UCSD-AML1 (cell line): ENCODE measurements around the gene AIDA.
"Not testable (repeated sequence)": the region's sequence is repeated elsewhere in the genome, so short reads cannot be mapped to it uniquely, and the experiment has no call there.

ENCODE experiments used
- DNase-seq: peaks from one replicate; lab custom pipeline; 2025; ENCODE audit not compliant: unreplicated experiment; lab: John Stamatoyannopoulos, UW

The AIDA gene

DNA sequence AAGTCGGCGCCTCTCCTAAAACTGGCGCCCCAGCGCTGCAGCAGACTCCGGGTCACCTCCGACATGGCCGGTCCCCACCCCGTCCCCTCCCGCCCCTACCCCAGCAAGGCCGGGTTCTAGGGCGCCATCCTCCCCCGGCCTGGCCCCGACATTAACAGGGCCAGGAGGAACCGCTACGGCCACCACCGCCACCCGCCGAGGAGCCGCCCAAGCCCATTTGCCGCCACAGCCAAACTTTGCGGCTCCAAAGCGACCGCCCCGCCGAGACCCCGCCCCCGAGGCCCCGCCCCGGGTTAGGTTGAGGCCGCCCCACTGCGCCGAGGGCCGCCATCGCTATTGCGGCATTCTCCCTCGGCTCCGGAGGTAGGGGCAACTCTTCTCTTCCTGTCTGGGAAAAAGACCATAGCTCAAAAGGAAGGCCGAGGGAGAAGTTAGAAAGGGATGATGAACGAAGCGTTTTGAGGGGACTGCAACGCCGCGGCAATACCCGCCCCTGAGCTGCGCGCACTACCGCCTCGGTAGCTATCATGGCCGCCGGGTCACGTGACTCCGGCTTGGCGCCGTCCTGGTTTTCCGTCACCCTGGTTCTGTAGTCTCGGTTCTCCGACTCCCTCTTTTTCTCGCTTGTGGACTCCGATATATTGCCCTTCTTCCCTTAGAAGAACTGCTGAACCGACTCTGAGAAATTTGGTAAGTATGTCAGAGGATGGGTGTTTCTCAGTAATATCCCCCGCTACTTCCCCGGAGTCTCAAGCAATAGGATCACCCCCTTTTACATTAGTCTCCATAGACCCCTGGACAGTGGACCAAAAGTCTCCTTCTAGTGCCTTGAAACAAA is at the start of gene AIDA, which contains the start of gene BROX:
Gene AIDA, minus strand, starts transcription at position 239 of the 838 bp plus-strand sequence. Its CDS starts 174 bp downstream, at position 65.
Gene BROX, plus strand, starts transcription at position 312 of the 838 bp plus-strand sequence. CDS start 3,136 bp downstream, outside the sequence.
- DNase-seq = peak; percentile 91

GRCh38 chr1:222761083-222761482 is 48.8 kb upstream of the AIDA start:
- no peak for DNase-seq

DNA sequence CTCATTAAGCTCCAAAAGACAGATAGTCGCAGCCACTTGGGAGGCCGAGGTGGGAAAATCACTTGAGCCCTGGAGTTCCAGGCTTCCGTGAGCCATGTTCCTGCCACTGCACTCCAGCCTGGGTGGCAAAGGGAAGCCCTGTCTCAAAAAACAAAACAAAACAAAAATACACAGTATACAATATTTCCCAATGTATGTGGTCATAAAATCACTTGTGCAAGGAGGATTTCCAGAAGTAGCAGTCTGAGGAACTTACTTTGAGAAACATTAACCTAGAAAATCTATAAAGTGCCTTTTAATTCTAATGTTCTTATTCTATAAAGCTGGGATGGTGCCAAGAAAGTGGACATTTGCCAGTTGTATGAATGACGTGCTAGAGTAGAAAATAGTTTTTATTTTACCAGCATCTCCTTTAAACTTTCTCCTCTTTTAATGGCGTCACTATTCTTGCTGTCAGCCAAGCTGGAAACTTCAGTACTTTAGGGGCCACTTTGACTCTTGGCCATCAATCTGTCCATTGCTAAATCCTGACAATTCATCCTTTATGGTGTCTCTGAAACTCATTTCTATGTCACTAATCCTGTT is 47.3 kb upstream of the AIDA start:
- no peak for DNase-seq

DNA sequence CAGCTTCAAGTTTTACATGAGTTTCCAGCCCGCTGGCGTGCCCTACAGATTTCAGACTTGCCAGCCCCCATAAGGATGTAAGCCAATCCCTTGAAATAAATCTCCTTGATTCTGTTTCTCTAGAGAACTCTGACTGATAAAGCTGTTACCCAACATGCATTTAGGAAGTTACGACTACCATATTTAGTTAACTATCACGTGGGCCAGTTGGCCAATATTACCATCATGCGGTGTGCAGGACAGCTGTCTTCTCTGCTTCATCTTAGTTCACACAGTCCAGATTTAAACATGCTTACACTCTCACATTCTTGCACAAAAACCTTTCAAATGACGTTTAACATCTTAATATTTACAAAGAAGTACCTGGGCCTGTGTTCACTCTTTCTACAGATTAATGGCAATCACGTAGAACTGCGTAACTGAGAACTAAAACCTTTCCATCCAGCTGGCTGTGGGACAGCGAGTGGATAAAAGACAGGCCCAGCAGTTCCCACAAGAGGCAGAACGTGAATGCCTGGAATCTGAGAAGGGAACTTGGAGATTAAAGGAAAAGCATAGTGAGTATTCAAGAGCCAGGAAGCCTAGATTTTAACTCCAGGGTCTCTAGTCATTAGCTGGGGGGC is 45.5 kb upstream of the AIDA start:
- DNase-seq = no peak

- no peak for DNase-seq
These were observed 42.3 kb upstream of the AIDA start for GRCh38 chr1:222754366-222755139.

DNA sequence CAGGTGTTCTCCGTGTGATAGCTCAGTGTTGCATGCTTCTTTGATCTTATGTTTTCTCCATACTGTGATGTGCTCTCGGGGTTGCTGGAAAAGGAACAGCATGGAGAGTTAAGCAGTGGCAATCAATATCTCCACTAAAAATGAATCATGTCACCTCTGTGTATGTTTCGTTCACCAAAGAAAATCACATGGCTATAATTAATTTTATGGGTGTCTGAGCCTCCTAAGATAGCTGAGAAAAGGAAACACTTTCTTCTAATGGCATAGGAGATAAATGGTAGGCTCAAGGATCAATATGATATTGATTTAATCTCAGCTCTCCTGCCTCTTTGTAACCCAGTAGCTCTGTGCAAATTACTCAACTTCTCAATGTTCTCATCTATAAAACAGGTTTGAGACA is 39.0 kb upstream of the AIDA start:
- DNase-seq = no peak

- DNase-seq = no peak
These were observed 38.4 kb upstream of the AIDA start for GRCh38 chr1:222750651-222751050.

DNA sequence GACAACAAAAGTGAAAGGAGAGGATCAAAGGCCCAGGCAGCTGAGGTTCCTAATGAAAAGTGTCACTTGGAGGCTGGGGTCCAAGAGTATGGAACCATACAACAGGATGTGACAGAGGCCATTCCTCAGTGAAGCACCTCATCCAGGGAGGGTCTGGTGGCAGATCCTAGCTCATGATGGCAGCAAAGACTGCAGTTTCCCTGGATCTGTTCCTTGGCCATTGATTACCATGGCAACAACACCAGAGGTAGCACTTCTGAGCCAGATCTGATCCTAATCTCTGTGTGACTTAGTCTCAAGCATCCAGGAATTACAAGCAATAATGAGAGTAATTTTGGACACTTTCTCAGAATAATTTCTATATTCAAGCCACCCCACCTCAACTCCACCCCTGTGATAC is 37.6 kb upstream of the AIDA start:
- no peak for DNase-seq

DNA sequence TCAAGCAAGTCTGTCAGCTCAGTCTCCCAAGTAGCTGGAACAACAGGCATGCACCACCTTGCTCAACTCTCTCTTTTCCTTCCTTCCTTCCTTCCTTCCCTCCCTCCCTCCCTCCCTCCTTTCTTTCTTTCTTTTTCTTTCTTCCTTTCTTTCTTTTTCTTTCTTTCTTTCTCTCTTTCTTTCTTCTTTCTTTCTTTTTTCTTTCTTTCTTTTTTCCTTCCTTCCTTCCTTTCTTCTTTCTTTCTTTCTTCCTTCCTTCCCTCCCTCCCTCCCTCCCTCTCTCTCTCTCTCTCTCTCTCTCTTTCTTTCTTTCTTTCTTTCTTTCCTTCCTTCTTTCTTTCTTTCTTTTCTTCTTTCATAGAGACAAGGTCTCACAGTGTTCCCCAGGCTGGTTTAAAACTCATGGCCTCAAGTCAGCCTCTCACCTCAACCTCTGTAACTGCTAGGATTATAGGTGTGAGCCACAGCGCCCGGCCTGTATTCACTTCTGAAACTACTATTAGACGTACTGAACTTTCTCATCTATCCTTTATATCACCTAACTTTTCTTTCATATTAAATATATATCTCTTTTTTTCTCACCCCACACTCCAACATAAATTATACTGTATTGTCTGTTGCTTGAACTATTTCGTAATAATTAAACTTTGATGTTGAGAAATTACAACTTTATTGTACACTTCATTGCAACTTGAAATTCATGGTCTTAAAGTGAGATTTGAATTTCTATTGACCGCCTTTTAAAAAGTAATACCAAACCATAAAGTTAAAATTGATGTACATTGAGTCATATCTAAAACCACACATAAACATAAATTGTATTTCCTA is 29.6 kb upstream of the AIDA start:
- not testable (repeated sequence) for DNase-seq

- DNase-seq = no peak
These were observed 27.6 kb upstream of the AIDA start for GRCh38 chr1:222739929-222740328.

DNA sequence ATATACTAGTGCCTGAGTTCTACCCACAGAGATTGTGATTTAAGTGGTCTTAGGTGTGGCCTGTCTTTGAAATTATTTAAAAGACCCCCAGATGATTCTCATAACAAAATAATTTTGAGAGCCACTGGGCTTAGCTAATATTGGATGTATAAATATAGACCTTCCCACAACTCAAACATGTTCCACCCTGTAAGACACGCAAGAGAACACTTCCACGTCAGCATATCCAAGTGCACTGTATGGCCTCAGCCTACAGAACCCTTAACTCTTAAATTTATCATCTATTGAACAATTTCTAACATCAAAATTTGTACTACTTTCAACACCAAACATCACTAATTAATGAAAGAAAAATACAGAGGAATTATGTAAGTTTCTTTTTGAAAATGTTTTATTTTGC is 27.2 kb upstream of the AIDA start:
- no peak for DNase-seq

GRCh38 chr1:222736972-222737371 is 24.7 kb upstream of the AIDA start, which contains the start of gene FAM177B:
Gene FAM177B (plus strand): TSS chr1:222737202. CDS start chr1:222746546, 9,344 bp downstream.
- DNase-seq = no peak

- no peak for DNase-seq
These were observed 24.2 kb upstream of the AIDA start for GRCh38 chr1:222736470-222736869.

DNA sequence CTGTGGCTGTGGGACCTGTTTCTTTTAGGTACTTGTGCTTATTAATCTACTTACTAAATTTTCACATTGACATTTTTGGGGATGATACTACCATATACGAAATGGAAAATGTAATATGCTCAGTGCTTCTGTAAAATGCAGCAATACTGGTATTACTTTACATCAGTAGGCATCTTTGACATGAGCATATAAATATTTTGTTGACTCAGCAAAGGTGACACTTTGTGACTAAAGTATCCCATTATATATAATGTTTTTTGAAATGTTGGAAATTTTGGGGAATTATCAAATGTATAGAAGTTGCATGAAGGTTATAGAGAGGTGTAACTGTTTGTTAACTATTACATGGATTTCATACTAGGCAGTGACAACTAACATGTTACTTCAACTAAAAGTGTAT is 22.4 kb upstream of the AIDA start:
- DNase-seq = no peak

- no peak for DNase-seq
These were observed 20.2 kb upstream of the AIDA start for GRCh38 chr1:222732216-222733159.

DNA sequence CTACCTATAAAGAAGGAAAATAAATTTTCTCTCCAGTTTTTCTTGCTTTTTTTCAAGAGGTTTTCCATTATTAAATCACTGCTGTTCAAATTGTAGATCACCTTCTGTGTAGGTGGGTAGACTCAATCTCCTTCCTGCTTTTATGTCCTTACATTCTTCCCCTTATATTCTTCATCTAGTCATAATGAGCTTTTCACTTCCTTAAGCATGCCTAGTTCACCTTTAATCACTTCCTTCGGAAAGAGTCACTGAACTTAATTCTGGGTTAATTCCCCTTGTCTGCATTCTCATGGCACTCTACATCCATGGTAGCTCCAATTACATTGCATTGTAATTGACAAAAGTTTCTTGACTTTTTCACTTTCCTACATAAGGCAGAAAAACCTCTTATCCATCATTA is 18.6 kb upstream of the AIDA start:
- no peak for DNase-seq

DNA sequence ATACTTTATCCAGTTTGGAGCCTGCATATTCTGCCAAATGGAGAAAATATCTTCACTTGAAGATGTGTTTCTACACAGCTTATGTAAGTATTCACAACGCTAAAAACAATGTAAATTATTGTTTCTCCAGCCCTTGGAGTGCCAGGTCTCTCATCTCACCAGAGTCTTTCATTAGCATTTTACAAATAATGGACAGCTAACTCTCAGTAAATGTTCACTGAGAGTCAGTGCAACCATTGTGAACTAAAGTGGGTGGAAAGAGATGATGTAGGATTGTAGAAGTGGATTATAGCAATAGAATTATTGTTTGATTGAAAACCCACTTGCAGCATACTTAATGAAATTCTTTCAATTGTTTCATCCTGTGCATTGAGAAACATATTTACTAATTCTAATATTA is 16.5 kb upstream of the AIDA start:
- DNase-seq = no peak

DNA sequence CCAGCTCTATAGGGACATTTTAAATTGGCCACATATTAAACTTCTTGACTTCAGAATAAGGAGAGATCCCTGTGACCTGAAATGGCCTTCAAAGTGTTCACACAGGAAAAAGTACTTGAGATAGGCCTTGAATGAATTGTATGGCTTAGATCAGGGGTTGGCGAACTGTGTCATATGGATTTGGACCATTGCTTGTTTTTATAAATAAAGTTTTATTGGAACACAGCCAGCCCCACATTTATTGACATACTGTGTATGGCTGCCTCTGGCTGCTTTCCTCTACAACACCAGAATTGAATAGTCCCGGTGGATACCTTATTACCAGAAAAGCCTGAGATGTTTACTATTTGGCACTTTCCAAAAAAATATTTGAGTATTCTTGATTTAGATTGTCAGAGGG is 4.1 kb upstream of the AIDA start:
- no peak for DNase-seq
